GM12872 (cell line): Measurements from ENCODE around the gene EFHC2.

ENCODE experiments used
- CTCF ChIP-seq: IDR thresholded peaks from 3 replicates; pipeline ENCODE4 v1.5.1; 2011; ENCODE audit warnings: low read depth, mild to moderate bottlenecking, low read length, moderate library complexity; ENCODE audit not compliant: insufficient read depth

Gene EFHC2

GRCh38 chrX:44245733-44246132 is 97.7 kb downstream of the EFHC2 start:
- no peak for TF ChIP-seq CTCF

GRCh38 chrX:44244008-44244407 is 99.5 kb downstream of the EFHC2 start:
- peak; percentile 40; the same call in 2 of the 3 replicates for TF ChIP-seq CTCF

- TF ChIP-seq CTCF = no peak
Measured at GRCh38 chrX:44241546-44241945, 101.9 kb downstream of the EFHC2 start.

GRCh38 chrX:44240036-44240435 is 103.4 kb downstream of the EFHC2 start:
- no peak for TF ChIP-seq CTCF

- TF ChIP-seq CTCF = no peak
Measured at GRCh38 chrX:44239036-44239435, 104.4 kb downstream of the EFHC2 start.

- no peak for TF ChIP-seq CTCF
Measured at GRCh38 chrX:44235534-44235933, 107.9 kb downstream of the EFHC2 start.

GRCh38 chrX:44234541-44234940 is 108.9 kb downstream of the EFHC2 start:
- no peak for TF ChIP-seq CTCF

- no peak for TF ChIP-seq CTCF
Measured at GRCh38 chrX:44234116-44234515, 109.4 kb downstream of the EFHC2 start.
